ENCODE results near the gene NUS1. TPM values are rescaled to one million over a fixed set of nuclear protein-coding genes. Genes with fewer than 3 reads are reported as not detected.

The NUS1 gene
- total RNA-seq, 1 experiment from 2014 or later: 56.9 TPM

DNA sequence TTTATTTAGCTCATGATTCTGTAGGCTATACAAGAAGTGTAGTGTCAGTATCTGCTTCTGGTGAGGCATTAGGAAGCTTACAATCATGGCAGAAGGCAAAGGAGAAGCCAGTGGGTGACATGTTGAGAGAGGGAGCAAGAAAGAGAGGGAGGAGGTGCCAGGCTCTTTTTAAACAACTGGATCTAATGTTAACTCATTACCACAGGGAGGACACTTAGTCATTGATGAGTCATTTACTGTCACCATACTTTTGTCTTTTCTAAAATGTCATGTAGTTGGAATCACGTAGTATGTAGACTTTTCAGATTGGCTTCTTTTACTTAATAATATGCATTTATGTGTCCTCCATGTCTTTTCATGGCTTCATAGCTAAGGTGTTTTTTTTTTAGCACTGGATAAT is 58.1 kb downstream of the NUS1 start:
- Mint-ChIP-seq H3K27ac (no peak overlapping the region), H3K4me1 (no peaks in the 10 kb centered on the region), H3K27me3 (ENCODE audit: low read depth) (no peaks in the 10 kb centered on the region), H3K9me3 (no peaks in the 10 kb centered on the region; a peak in 1 of 5 replicates), H3K4me3 (no peak overlapping the region), H3K36me3 (ENCODE audit: insufficient read depth in 1 of 3, low read depth in 3 of 3) (no peaks in the 10 kb centered on the region)
- no peak overlapping the region for H3K9ac ChIP-seq (ENCODE audit: extremely low read depth, insufficient read length, low read length)
- H3K79me1 ChIP-seq (ENCODE audit: insufficient read depth, low read depth, low read length, poor library complexity, severe bottlenecking): no peaks in the 10 kb centered on the region
- H3K27ac ChIP-seq (ENCODE audit: insufficient read length, low read depth, low read length): no peak overlapping the region
- H3K9me3 ChIP-seq (ENCODE audit: control insufficient read depth, low read depth, low read length): no peaks in the 10 kb centered on the region
- DNase-seq: no peak
- no peaks in the 10 kb centered on the region for H4K20me1 ChIP-seq (ENCODE audit: control insufficient read depth, insufficient read depth, insufficient read length)
- no peaks in the 10 kb centered on the region for H3K27me3 ChIP-seq (ENCODE audit: insufficient read depth, low read length)
- no peak overlapping the region for H3K56ac ChIP-seq (ENCODE audit: insufficient read length, low read depth, low read length)
- H2BK120ac ChIP-seq (ENCODE audit: low read depth, low read length, poor library complexity, severe bottlenecking): no peak overlapping the region
- no peak overlapping the region for H2BK12ac ChIP-seq (ENCODE audit: insufficient read length, low read depth, low read length)
- no peaks in the 10 kb centered on the region for H3K4me1 ChIP-seq (ENCODE audit: insufficient read depth, low read length)
- no CpG with 5 or more reads among the region's 1 CpG for WGBS (ENCODE audit: extremely low coverage, insufficient read length, low lambda C conversion rate)
- H2BK20ac ChIP-seq (ENCODE audit: low read depth, low read length, poor library complexity, severe bottlenecking): no peak overlapping the region
- H2AK5ac ChIP-seq (ENCODE audit: insufficient read length, low read length): no peak overlapping the region
- H3K4me2 ChIP-seq (ENCODE audit: insufficient read depth, insufficient read length, low read length): no peak overlapping the region
- no peak overlapping the region for H2BK15ac ChIP-seq (ENCODE audit: low read depth, low read length)
- H3K18ac ChIP-seq (ENCODE audit: insufficient read length, low read depth, low read length): no peak overlapping the region
- no peak overlapping the region for H3K4ac ChIP-seq (ENCODE audit: low read depth, low read length)
- H3K23ac ChIP-seq (ENCODE audit: insufficient read length, low read depth, low read length): no peak overlapping the region
- no peaks in the 10 kb centered on the region for H3K79me2 ChIP-seq (ENCODE audit: insufficient read depth, low read length)
- no peak overlapping the region for H4K8ac ChIP-seq (replicated peaks; ENCODE audit: insufficient read length, low read depth, low read length)
- H3K23me2 ChIP-seq (ENCODE audit: insufficient read length, low read depth, low read length, poor library complexity, severe bottlenecking): no peaks in the 10 kb centered on the region
- H4K91ac ChIP-seq (ENCODE audit: insufficient read length, low read depth, low read length): no peak overlapping the region
- no peak overlapping the region for H4K5ac ChIP-seq (ENCODE audit: insufficient read length, low read depth, low read length)
- H3K14ac ChIP-seq (ENCODE audit: insufficient read depth, low read length): no peak overlapping the region
- H2AFZ ChIP-seq (ENCODE audit: low read length): no peak overlapping the region
- no peak for TF ChIP-seq CTCF (conservative IDR thresholded peaks at IDR 0.05)
- H3T11ph ChIP-seq (ENCODE audit: low read length): no peak overlapping the region
- H2BK5ac ChIP-seq (ENCODE audit: insufficient read length, low read length): no peak overlapping the region

All from H9 (cell line).